ENCODE data around the gene MAN1A1.

- TF ChIP-seq NR2F2 (IDR thresholded peaks at IDR 0.05) (no peak), CTCF (IDR thresholded peaks at IDR 0.05; ENCODE audit: low read depth, low read length, missing input control) (no peak), YY1 (IDR thresholded peaks at IDR 0.05) (no peak), ZBTB33 (IDR thresholded peaks at IDR 0.05) (no peak), SP1 (IDR thresholded peaks at IDR 0.05) (no peak)
- TF ChIP-seq, protein P1, sequence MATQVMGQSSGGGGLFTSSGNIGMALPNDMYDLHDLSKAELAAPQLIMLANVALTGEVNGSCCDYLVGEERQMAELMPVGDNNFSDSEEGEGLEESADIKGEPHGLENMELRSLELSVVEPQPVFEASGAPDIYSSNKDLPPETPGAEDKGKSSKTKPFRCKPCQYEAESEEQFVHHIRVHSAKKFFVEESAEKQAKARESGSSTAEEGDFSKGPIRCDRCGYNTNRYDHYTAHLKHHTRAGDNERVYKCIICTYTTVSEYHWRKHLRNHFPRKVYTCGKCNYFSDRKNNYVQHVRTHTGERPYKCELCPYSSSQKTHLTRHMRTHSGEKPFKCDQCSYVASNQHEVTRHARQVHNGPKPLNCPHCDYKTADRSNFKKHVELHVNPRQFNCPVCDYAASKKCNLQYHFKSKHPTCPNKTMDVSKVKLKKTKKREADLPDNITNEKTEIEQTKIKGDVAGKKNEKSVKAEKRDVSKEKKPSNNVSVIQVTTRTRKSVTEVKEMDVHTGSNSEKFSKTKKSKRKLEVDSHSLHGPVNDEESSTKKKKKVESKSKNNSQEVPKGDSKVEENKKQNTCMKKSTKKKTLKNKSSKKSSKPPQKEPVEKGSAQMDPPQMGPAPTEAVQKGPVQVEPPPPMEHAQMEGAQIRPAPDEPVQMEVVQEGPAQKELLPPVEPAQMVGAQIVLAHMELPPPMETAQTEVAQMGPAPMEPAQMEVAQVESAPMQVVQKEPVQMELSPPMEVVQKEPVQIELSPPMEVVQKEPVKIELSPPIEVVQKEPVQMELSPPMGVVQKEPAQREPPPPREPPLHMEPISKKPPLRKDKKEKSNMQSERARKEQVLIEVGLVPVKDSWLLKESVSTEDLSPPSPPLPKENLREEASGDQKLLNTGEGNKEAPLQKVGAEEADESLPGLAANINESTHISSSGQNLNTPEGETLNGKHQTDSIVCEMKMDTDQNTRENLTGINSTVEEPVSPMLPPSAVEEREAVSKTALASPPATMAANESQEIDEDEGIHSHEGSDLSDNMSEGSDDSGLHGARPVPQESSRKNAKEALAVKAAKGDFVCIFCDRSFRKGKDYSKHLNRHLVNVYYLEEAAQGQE (IDR thresholded peaks at IDR 0.05), result no peak
Measured at GRCh38 chr6:119360262-119360915, 10.8 kb upstream of the MAN1A1 start.

Data from liver (tissue), 3 donors.